Liver (tissue), 9 donors: ENCODE data around the gene FEZF2. TPM values are rescaled to one million over a fixed set of nuclear protein-coding genes. Genes with fewer than 3 reads are reported as not detected.
A peak's percentile ranks its signal among the peaks of the same experiment; 100 is the strongest.

Experiments
- DNase-seq: peaks from one replicate; pipeline ENCODE4 v3.0.0-alpha.2; 2017; ENCODE audit warnings: low spot score
- H3K27ac ChIP-seq, 2 donors: one replicate each; pipeline ENCODE4 v1.7.0; 2013; ENCODE audit warnings: inconsistent platforms in 2 of 2, low read length in 2 of 2, control low read depth in 1 of 2, low read depth in 1 of 2, mild to moderate bottlenecking in 1 of 2
- H3K27me3 ChIP-seq, 4 donors: one replicate each; pipeline versions ENCODE4 v1.6.1 to v1.7.0; 2013; ENCODE audit warnings: low read length in 3 of 4, inconsistent platforms in 1 of 4, mild to moderate bottlenecking in 1 of 4, moderate library complexity in 1 of 4; ENCODE audit not compliant: control insufficient read depth in 4 of 4, insufficient read depth in 4 of 4
- H3K36me3 ChIP-seq, 4 donors: one replicate each; pipeline versions ENCODE4 v1.6.1 to v1.7.0; 2013; ENCODE audit warnings: low read length in 3 of 4, mild to moderate bottlenecking in 3 of 4, low read depth in 1 of 4, moderate library complexity in 1 of 4; ENCODE audit not compliant: control insufficient read depth in 4 of 4, insufficient read depth in 3 of 4
- H3K4me1 ChIP-seq, 4 donors: one replicate each; pipeline versions ENCODE4 v1.6.1 to v1.7.0; 2013; ENCODE audit warnings: low read length in 3 of 4, mild to moderate bottlenecking in 3 of 4, moderate library complexity in 1 of 4; ENCODE audit not compliant: control insufficient read depth in 4 of 4, insufficient read depth in 4 of 4
- H3K4me3 ChIP-seq, 3 donors: one replicate each; pipeline versions ENCODE4 v1.6.1 to v1.7.0; 2013; ENCODE audit warnings: low read length in 3 of 3, control low read depth in 1 of 3, low read depth in 1 of 3, mild to moderate bottlenecking in 1 of 3
- H3K9ac ChIP-seq, 2 donors: one replicate each; pipeline ENCODE4 v1.7.0; 2013; ENCODE audit warnings: low read length in 2 of 2, mild to moderate bottlenecking in 2 of 2, moderate library complexity in 2 of 2, control low read depth in 1 of 2, low read depth in 1 of 2
- H3K9me3 ChIP-seq, 4 donors: one replicate each; pipeline versions ENCODE4 v1.6.1 to v1.7.0; 2013; ENCODE audit warnings: low read length in 3 of 4; ENCODE audit not compliant: control insufficient read depth in 4 of 4
- CTCF ChIP-seq: fragments of 150-350 bp; IDR thresholded peaks from 2 replicates; pipeline ENCODE4 v1.5.1; 2017; ENCODE audit warnings: improper control_type of control experiment, low read depth, low read length; ENCODE audit not compliant: missing input control
- HNF4G ChIP-seq: IDR thresholded peaks from 2 replicates; pipeline ENCODE4 v1.6.1; 2016; ENCODE audit warnings: antibody characterized with exemption
- MAX ChIP-seq: IDR thresholded peaks from 2 replicates; pipeline ENCODE4 v1.6.1; 2016; ENCODE audit warnings: antibody characterized with exemption
- NR2F2 ChIP-seq: IDR thresholded peaks from 2 replicates; pipeline ENCODE4 v1.6.1; 2016; ENCODE audit warnings: antibody characterized with exemption
- REST ChIP-seq: IDR thresholded peaks from 2 replicates; pipeline ENCODE4 v1.6.1; 2016; ENCODE audit warnings: antibody characterized with exemption, mild to moderate bottlenecking
- RXRA ChIP-seq, 2 donors: IDR thresholded peaks; 2 replicates each; pipeline ENCODE4 v1.6.1; 2017 to 2018; ENCODE audit warnings: antibody characterized with exemption in 2 of 2, mild to moderate bottlenecking in 1 of 2
- SP1 ChIP-seq: IDR thresholded peaks from 2 replicates; pipeline ENCODE4 v1.6.1; 2018; ENCODE audit warnings: antibody characterized with exemption, mild to moderate bottlenecking
- WGBS: extraction: QIAGEN DNeasy Blood & Tissue Kit; methylation state at CpG from one replicate; pipeline ENCODE4 v1.1.7; 2013; 5-methylcytosine and 5-hydroxymethylcytosine counted together
- polyA plus RNA-seq, 2 donors: library from polyadenylated mRNA; stranded (reverse) in 1 of 2; unstranded in 1 of 2; fragments of 200-250 nt in 1 of 2; fragments of >200 nt in 1 of 2; fragmentation: Nextera tagmentation in 1 of 2; extraction: Ambion mirVana in 1 of 2; gene quantifications; one replicate each; pipeline versions ENCODE4 v1.2.1 to v1.2.3, GENCODE V29; 2013 to 2015
- total RNA-seq, 2 donors: library from RNA; depleted of rRNA; stranded (reverse); fragments of >200 nt; gene quantifications; one replicate each; pipeline ENCODE4 v1.2.3, GENCODE V29; 2014
- donor health status: healthy.
- donor health status: healthy.
- donor health status: healthy.
- donor health status: healthy.
- donor health status: healthy.

FEZF2 gene
- total and polyA plus RNA-seq, 4 donors: not detected

- TF ChIP-seq REST (no peak), RXRA (IDR thresholded peaks at IDR 0.05) (peak; percentile 68 to 86), CTCF (no peak)
- H3K27me3 ChIP-seq: peaks cover 7 to 51% (median 44%) of the 10 kb centered on the region in 4 donors
- H3K9me3 ChIP-seq: peaks cover 0 to 3% (median 0%) of the 10 kb centered on the region in 4 donors
- no peak for DNase-seq
- H3K27ac ChIP-seq: no peak overlapping the region
- H3K4me3 ChIP-seq: peak overlapping the region in 1 of 3 donors; percentile 47
- H3K4me1 ChIP-seq: peaks cover 18 to 53% (median 32%) of the 10 kb centered on the region in 4 donors
- WGBS: 5% methylated on average over 66 of the region's 66 CpGs
- no peak overlapping the region for H3K9ac ChIP-seq
- no peaks in the 10 kb centered on the region for H3K36me3 ChIP-seq
Measured at GRCh38 chr3:62371720-62372591, 1.4 kb downstream of the FEZF2 start.

- no peak for DNase-seq
- no peaks in the 10 kb centered on the region for H3K36me3 ChIP-seq
- H3K9me3 ChIP-seq: peaks cover 0 to 3% (median 0%) of the 10 kb centered on the region in 4 donors
- no peak overlapping the region for H3K4me3 ChIP-seq
- H3K4me1 ChIP-seq: peaks cover 18 to 53% (median 32%) of the 10 kb centered on the region in 4 donors
- peaks cover 7 to 46% (median 40%) of the 10 kb centered on the region in 4 donors for H3K27me3 ChIP-seq
- TF ChIP-seq RXRA (IDR thresholded peaks at IDR 0.05) (no peak), SP1 (no peak), NR2F2 (no peak), MAX (no peak), HNF4G (no peak)
- no peak overlapping the region for H3K27ac ChIP-seq
- no peak overlapping the region for H3K9ac ChIP-seq
- WGBS: 10% methylated on average over 49 of the region's 49 CpGs
Measured at GRCh38 chr3:62370858-62371719, 2.3 kb downstream of the FEZF2 start.
